DMS 273 treated with DMSO at 0.1 percent for 48 hours (cell line): ENCODE results near the gene HDAC4.

Source experiments
- DNase-seq: peaks from one replicate; lab custom pipeline; 2025; lab: John Stamatoyannopoulos, UW

Gene HDAC4

GRCh38 chr2:239167011-239167673 is 233.7 kb downstream of the HDAC4 start:
- no peak for DNase-seq

DNA sequence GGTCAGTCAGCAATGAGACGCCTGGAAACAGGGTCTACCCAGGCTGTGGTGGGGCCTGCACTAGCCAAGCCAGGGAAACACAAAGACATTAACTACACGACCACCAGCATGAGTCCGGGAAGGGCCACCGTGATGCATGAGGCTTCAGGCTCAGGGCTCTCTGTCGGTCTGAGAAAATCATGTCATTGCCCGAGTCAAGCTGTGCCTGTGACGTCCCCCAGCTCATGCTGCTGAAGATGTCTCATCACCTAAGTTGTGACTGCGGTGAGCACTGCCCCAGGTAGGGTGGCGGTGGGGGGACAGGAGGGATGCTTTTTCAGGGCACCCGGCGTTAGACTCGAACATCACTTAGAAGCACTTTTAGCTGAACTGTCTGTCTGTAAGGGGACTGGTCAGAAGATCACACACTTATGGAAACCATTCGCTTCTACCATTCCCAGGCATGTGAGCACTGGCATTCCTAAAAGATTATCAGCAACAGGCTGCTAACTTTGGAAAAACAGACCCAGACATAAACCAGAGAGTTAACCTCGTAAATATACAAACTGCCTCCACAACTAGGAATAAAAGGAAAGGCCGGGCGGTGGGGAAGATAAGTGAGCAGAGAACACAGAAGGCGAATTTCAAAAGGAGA is 234.5 kb downstream of the HDAC4 start:
- DNase-seq, result no peak

- no peak for DNase-seq
Observed at GRCh38 chr2:239165206-239165831, 235.5 kb downstream of the HDAC4 start.

GRCh38 chr2:239164335-239164871 is 236.4 kb downstream of the HDAC4 start:
- DNase-seq, result no peak

DNA sequence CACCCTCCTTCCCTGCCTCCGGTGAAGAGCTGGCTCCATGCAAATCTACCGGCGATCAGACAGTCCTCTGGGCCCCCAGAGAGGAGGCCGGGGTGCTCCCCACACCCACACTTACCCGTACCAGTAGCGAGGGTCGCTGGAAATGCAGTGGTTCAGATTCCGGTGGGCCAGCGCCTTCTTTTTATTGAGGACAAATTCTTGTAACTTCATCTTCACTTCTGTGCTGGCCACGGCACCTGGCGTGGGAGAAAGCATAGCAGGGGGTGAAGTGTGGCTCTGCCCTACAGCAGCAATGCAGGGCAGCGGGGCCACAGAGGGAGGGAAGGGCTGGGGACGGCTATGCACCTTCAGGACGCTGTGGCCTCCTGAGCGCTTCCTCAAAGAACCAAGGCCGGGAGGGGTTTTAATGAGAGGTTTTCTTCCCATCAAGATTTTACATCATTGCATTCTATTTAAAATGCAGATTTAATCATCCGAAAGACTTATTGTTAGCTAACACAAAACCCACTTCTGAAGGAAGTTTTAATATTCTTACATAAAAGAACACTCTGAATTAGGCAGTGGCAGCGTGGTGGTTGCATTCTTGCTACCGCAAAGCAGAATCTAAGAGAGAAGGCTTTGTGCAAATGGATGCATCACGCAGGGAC is 237.0 kb downstream of the HDAC4 start:
- no peak for DNase-seq

DNA sequence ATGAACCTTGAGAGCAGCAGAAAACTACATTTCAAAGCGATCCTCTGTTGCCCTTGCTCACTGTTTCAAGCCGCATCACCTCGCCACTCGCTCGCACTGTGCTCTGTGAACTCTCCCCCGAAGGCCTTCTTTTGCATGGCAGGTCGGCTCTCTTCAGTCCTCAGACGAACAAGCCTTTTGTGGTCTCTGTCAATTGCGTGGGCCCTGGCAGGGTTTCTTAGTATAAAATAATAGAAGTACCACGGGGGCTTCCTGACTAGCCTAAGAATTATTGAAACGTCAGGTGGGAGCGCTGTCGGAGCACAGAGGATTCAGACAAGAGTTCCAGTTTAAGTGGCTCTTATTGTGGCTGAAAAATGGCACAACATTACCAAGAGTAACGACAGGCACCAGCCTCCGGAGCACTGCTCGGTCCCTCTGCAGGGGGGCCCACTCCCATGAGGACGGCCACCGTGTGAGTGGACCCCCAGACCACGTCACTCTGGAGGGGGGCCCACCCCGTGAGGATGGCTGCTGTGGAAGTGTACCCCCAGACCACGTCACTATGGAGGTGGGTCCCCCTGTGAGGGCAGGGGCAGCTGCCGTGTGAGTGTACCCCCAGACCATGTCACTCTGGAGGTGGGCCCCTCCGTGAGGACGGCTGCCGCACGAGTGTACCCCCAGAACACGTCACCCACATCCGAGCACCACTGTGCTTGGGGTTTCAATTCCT is 237.7 kb downstream of the HDAC4 start:
- DNase-seq, result no peak

DNA sequence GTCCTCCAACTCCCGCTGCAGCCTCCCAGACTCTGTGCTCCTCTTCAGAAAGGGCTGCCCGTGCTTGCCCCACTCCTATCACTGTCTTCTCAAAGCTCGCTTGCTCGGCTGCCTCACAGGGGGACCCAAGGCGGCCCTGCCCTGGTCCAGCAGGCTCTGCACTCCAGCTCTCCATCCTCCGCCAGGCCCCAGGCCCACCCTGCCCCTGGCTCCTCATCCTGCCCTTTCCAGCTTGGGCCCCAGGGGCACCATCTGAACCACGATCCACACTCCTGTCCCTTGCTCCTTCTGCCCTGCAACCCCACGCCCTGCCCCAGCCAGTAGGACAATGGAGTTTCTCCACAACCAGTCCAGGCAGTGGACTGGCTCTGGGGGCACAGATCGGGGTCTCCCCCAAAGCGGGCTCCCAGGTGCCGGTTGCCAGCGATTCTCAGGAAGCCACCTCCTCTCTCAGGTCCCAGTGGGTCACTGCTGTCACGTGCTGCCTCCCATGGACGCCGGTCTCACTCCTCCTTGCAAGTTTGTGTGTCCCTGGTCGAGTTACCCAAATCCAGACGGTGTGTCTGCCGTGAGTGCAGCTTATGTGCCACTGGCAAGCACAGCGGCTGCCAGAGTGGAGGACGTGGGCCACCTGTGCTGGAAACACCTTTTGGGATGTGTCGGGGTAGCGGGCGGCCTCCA is 238.5 kb downstream of the HDAC4 start:
- DNase-seq, result no peak

DNA sequence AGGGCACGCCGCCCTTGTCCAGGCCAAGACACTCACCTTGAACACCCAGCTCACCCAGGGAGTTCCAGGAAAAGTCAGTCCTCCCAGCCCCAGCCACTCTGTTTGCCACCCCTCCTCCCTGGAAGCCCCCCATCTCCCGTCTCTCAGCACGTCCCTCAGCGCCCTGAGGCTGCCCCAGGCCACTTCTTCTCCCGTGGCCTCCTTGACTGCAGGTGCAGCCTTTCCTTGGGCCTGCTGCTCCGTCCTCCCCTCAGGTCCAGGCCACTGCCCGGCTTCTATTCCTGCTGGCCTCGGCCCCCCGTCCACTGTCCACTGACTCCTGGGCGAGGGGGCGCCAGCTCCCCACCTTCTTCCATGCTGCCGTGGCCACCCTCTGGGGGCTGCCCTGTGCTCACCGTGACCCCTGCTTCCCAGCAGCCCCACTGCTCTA is 239.1 kb downstream of the HDAC4 start:
- DNase-seq, result no peak

DNA sequence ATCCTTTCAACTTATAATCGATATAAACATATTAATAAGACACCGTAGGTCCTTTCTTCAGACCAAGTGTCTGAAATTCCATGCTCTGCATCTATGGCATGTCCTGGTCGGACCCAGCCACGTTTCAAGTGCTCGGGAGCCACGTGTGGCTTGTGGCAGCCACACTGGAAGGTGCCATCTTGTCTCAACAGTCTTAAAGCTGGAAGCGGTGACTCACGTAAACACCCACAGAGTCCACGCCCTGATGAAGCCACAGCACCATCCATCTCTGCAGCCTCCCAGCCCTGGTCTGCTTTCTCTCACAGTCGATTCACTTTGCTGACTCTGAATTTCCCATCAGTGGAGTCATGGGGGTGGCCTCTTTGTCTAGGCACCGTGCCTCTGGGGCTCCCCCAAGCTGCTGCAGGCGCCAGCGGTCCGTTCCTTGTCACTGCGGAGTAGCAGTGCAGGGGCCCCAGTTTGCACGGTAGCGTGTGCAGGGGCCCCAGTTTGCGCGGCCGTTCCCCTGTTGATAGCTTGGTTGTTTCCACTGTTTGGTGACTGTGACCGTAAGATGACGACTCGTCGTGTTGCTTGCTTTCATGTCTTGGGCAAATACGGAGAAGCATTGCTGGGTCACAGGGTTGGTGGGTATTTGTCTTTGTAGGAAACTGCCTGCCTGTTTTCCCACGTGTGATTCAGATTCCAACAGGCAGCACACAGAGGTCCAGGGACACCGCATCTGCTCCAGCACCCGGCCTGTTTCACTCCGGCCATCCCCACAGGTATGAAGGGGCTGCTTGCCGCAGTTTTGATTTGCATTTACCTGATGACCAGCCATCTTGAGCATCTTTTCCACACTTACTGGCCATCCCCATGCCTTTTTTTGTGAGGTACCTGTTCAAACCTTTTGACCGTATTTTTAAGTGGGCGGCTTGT is 240.3 kb downstream of the HDAC4 start:
- no peak for DNase-seq

DNA sequence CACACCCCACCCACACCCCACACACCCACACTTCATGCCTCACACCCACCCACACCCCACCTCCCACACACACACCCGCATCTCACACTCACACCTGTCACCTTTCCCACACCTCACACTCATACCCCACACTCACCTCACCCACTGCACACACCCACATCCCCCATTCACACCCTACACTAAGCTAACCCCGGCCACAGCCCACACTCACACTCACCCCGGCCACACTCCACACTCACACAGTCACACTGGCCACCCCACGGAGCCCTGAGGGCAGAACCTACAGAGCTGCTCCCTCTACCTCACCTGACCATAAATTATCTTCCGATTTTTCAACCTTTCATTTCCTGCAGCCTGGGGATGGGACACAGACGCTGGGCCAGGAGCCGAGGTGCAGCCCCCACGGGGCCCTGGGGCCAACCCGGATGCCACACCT is 241.3 kb downstream of the HDAC4 start:
- DNase-seq, result no peak

- no peak for DNase-seq
Observed at GRCh38 chr2:239158641-239159475, 242.0 kb downstream of the HDAC4 start.

- DNase-seq, result no peak
Observed at GRCh38 chr2:239157771-239158170, 243.0 kb downstream of the HDAC4 start.

DNA sequence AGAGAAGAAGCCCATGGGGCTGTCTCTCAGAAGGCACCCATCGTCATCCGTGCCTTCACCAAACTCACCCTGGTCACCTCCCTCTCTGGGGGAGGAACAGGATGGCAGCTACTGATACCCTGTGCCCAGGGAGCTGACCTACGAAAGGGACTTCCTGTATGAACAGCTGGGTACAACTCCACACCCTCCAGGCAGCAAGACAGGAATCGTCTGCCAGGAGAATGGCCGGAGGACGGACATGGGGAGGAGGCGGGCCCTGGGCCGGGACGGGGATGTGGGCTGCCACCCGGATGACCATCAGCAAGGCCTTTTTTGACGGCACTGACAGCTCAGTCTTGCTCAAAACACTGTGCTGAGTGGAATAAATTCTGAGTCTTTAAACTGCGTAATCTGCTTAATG is 243.6 kb downstream of the HDAC4 start:
- DNase-seq, result no peak

GRCh38 chr2:239156516-239157265 is 244.1 kb downstream of the HDAC4 start:
- DNase-seq, result no peak

DNA sequence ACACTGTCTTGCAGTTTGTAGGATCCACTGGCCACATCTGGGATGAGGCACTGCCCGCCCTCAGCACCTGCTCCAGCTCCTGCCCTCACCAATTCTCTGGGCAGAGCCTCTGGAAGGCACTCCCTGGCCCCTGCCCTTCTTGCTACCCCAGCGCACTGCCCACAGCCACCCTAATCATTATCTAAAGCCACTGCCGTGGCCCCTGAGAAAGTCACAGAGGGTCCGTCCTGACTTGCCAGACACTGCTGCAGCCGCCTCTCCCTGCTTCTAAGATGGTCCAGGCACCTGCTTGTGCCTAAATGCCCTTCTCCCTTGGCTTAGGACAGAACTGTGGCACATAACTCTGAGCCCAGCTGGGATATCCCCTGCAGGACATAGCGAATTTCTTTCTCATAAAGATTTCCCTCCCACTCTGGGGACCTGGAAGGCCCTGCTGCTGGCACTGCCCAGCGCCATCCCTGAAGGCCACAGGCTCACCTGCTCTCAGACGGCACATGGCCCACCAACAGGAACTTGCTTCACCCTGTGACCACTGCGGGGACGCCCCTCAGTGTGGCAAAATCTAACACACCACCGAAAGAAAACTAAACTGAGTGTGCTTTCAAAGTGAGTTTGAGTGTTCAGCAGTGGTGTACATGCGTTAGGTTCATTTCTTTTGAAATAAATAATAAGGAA is 244.9 kb downstream of the HDAC4 start:
- DNase-seq, result no peak

DNA sequence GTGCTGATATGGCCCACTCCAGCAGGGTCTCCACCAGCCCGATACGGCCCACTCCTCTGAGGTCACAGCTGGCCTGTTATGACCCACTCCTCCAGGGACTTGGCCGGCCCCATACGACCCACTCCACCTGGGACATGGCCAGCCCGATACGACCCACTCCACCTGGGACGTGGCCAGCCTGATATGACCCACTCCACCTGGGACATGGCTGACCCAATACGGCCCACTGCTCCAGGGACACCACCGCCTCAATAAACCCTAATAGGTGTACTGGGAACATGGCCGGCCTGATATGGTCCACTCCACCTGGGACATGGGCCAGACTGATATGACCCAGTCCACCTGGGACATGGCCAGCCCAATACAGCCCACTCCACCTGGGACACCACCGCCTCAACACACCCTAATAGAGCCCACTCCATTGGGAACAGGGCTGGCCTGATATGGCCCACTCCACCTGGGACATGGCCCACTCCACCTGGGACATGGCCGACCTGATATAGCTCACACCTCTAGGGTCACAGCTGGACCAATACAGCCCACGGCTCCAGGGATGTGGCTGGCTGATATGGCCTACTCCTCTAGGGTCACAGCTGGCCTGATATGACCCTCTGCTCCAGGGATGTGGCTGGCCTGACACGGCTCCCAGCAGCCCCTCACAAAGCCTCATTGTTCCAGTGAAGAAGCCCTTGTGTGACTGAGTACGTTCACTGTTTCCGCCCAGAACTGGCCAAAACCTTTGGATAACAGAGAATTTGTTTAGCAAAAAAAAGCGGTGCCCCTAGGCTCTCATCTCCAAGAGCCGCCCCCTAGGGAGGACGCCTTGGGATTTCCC is 245.6 kb downstream of the HDAC4 start:
- DNase-seq, result no peak
